Bronchial epithelial cell (primary cell): ENCODE results near the gene LGALS7B. TPM values are rescaled to one million over a fixed set of nuclear protein-coding genes. Genes with fewer than 3 reads are reported as not detected.

ENCODE experiments used
- DNase-seq: peaks from one replicate; pipeline ENCODE4 v3.0.0-alpha.2; 2010; ENCODE audit warnings: low read depth
- FAIRE-seq: peaks from 2 replicates; lab custom pipeline; 2011; peaks lifted over from hg19 to GRCh38; lab: Jason Lieb, UNC
- H3K27me3 ChIP-seq: 2 replicates; pipeline ENCODE4 v1.5.1; 2011; ENCODE audit warnings: low read length; ENCODE audit not compliant: control insufficient read depth, insufficient read depth
- H3K36me3 ChIP-seq: 2 replicates; pipeline ENCODE4 v1.5.1; 2011; ENCODE audit warnings: low read length; ENCODE audit not compliant: control insufficient read depth, insufficient read depth
- H3K4me3 ChIP-seq: 2 replicates; pipeline ENCODE4 v1.5.1; 2011; ENCODE audit warnings: mild to moderate bottlenecking, low read depth, low read length, control low read depth
- CTCF ChIP-seq: IDR thresholded peaks from 2 replicates; pipeline ENCODE4 v1.5.1; 2011; ENCODE audit warnings: mild to moderate bottlenecking, moderate library complexity, low read length, control low read depth, inconsistent platforms; ENCODE audit not compliant: insufficient read depth, severe bottlenecking
- total RNA-seq: library from RNA; depleted of rRNA; stranded (reverse); fragments of >200 nt; gene quantifications from 2 replicates; pipeline ENCODE4 v1.2.1, GENCODE V29; 2014

The LGALS7B gene
- total RNA-seq, 1 donor from 2014 or later, result 1,636 TPM

DNA sequence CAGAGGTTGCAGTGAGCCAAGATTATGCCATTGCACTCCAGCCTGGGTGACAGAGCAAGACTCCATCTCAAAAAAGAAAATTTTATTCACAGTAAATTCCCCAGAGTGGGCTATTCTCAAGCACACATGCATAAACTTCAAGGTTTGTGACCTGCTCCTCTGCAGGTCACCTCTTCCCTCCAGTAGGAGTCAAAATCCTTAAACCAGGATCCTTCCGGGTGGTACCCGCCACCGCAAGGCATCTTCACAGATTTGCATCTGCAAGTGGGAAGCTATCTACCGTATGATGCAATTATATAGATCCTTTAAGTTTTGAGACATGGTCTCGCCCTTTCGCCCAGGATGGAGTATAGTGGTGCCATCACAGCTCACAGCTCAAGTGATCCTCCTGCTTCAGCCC lies 45.6 kb downstream of the LGALS7B start:
- no peak for DNase-seq
- Histone ChIP-seq H3K36me3 (peaks cover 20% of the 10 kb centered on the region), H3K4me3 (no peak overlapping the region), H3K27me3 (no peaks in the 10 kb centered on the region)
- no peak for FAIRE-seq
- TF ChIP-seq CTCF, result no peak

DNA sequence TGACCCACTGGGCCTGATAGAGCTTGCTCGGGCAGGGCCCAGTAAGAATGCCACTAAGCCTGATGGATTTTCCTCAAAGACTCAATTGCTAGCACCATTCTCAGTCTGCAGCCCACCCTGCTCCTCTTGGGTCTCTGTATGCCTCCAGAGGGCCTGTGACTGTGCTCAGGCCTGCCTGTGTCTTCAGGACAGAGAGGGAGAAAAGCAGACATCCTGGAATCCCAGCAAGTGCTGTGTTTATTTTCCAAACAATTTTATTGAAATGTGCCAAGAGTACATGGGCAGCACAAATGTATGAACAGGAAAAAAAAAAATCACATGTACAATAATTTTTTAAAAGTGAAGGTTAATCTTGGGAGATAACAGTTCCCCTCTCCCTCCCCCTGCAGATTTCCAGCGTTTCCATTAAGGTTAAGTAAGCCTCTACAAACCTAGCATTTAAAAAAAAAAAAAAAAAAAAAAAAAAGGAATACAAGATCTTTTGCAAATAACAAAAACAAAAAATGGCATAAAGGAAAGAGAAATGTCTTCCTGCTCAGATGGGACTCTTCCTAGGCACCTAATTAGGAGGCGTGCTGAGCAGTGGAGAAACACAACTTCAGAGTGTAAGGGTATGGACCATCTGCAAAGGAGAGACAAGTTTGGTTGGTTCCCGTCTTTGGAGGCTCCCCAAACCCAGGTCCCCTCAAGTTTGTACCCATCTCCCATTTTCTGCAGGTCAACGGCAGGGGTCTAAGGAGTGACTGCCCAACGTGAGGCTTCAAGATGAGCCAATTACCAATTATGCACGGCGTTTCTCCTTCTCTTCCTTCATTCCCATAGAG lies 47.4 kb downstream of the LGALS7B start:
- DNase-seq (no peak), FAIRE-seq (no peak)
- TF ChIP-seq CTCF, result no peak
- no peak overlapping the region for H3K4me3 ChIP-seq
- no peaks in the 10 kb centered on the region for H3K27me3 ChIP-seq
- peaks cover 22% of the 10 kb centered on the region for H3K36me3 ChIP-seq

- no peaks in the 10 kb centered on the region for H3K27me3 ChIP-seq
- H3K4me3 ChIP-seq, result no peak overlapping the region
- FAIRE-seq, result no peak
- DNase-seq, result peak; percentile 58
- TF ChIP-seq CTCF, result no peak
- H3K36me3 ChIP-seq, result peaks cover 25% of the 10 kb centered on the region
Measured at GRCh38 chr19:38836983-38837626, 48.1 kb downstream of the LGALS7B start.

- Histone ChIP-seq H3K4me3 (no peak overlapping the region), H3K36me3 (peaks cover 30% of the 10 kb centered on the region), H3K27me3 (no peaks in the 10 kb centered on the region)
- no peak for TF ChIP-seq CTCF
- FAIRE-seq (no peak), DNase-seq (peak; percentile 79)
Measured at GRCh38 chr19:38837656-38838121, 48.7 kb downstream of the LGALS7B start.

DNA sequence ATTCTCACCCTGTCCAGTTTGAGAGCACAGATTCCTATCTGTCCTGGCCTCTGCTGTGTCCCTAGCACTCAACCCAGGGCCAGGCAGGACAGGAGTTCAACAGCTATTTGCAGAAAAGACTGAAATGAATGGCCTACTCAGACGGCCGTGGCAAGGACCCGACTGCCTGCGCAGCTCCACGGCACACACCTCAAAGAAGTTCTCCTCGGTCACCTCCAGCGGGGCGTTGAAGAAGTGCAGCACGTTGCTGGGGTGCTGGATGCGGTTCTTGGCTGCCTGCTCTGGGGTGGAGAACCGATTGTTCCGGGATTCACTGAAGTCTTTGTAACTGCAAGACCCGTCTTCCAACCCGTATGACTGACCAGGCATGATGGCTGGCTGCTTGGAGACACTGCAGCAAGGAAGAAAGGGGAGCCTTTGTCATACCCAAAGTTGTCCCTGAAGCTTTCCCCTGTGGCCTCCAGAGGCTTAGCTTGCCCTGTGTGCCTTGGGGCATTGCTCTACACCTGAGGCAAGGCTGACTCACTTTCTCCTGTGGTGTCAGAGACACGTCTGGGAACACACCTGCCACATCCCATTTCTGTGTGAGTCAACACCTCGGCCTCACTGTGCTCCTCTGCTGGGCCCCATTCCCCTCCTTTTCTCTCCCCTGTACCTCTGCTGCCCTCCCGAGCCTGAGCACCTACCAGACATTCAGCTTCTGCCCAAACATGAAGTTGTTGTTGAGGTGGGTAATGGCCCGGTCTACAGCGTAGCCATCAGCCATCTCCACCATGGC lies 49.4 kb downstream of the LGALS7B start:
- peak; percentile 75 for TF ChIP-seq CTCF
- DNase-seq, result peak; percentile 95
- Histone ChIP-seq H3K4me3 (no peak overlapping the region), H3K36me3 (peaks cover 36% of the 10 kb centered on the region), H3K27me3 (no peaks in the 10 kb centered on the region)
- peak; percentile 98 for FAIRE-seq
